Measurements from ENCODE around the gene NFIA.

DNA sequence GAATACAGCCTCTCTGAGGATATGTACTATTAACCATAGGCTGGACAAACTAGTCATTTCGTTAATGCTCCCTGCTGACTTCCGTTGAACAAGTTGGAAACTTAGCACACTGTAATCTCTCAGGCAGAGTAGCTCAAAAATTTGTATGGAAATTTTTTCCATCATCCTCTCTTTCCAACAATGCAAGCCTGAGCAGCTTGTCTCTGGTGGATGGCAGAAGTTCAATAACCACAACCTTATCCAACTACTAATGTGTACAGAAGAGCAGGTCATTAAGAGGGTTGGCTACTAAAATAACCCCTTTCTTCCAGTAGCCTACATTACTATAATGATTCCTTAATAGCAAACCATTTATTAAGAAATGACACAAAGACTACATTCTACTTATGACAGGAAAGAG, 262.3 kb downstream of the NFIA start:
- TF ChIP-seq POLR2AphosphoS5 (IDR thresholded peaks at IDR 0.05; ENCODE audit: low read depth, low read length) = no peak
- TF ChIP-seq, protein P1, sequence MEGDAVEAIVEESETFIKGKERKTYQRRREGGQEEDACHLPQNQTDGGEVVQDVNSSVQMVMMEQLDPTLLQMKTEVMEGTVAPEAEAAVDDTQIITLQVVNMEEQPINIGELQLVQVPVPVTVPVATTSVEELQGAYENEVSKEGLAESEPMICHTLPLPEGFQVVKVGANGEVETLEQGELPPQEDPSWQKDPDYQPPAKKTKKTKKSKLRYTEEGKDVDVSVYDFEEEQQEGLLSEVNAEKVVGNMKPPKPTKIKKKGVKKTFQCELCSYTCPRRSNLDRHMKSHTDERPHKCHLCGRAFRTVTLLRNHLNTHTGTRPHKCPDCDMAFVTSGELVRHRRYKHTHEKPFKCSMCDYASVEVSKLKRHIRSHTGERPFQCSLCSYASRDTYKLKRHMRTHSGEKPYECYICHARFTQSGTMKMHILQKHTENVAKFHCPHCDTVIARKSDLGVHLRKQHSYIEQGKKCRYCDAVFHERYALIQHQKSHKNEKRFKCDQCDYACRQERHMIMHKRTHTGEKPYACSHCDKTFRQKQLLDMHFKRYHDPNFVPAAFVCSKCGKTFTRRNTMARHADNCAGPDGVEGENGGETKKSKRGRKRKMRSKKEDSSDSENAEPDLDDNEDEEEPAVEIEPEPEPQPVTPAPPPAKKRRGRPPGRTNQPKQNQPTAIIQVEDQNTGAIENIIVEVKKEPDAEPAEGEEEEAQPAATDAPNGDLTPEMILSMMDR (IDR thresholded peaks at IDR 0.05) = no peak
- TF ChIP-seq, protein P2, sequence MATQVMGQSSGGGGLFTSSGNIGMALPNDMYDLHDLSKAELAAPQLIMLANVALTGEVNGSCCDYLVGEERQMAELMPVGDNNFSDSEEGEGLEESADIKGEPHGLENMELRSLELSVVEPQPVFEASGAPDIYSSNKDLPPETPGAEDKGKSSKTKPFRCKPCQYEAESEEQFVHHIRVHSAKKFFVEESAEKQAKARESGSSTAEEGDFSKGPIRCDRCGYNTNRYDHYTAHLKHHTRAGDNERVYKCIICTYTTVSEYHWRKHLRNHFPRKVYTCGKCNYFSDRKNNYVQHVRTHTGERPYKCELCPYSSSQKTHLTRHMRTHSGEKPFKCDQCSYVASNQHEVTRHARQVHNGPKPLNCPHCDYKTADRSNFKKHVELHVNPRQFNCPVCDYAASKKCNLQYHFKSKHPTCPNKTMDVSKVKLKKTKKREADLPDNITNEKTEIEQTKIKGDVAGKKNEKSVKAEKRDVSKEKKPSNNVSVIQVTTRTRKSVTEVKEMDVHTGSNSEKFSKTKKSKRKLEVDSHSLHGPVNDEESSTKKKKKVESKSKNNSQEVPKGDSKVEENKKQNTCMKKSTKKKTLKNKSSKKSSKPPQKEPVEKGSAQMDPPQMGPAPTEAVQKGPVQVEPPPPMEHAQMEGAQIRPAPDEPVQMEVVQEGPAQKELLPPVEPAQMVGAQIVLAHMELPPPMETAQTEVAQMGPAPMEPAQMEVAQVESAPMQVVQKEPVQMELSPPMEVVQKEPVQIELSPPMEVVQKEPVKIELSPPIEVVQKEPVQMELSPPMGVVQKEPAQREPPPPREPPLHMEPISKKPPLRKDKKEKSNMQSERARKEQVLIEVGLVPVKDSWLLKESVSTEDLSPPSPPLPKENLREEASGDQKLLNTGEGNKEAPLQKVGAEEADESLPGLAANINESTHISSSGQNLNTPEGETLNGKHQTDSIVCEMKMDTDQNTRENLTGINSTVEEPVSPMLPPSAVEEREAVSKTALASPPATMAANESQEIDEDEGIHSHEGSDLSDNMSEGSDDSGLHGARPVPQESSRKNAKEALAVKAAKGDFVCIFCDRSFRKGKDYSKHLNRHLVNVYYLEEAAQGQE (IDR thresholded peaks at IDR 0.05; ENCODE audit: insufficient read depth in 1 of 2, low read depth in 2 of 2, low read length in 1 of 2) = no peak

Measured in Panc1 (cell line).